CD8-positive, alpha-beta memory T cell (primary cell): Measurements from ENCODE around the gene TET1. TPM values are rescaled to one million over a fixed set of nuclear protein-coding genes. Genes with fewer than 3 reads are reported as not detected.
A peak's percentile ranks its signal among the peaks of the same experiment; 100 is the strongest.
"Not testable (repeated sequence)": the region's sequence is repeated elsewhere in the genome, so short reads cannot be mapped to it uniquely, and the experiment has no call there.

Experiments
- CTCF ChIA-PET: fragments of 350-600 bp; sonication (Branson Sonifier 250); formaldehyde crosslinking; loops from one replicate; lab custom pipeline; 2021; ENCODE audit warnings: antibody characterized with exemption; lab: Charles Lee
- POLR2A ChIA-PET: fragments of 350-600 bp; sonication (Branson Sonifier 250); formaldehyde crosslinking; loops from one replicate; lab custom pipeline; 2021; ENCODE audit warnings: antibody characterized with exemption; lab: Charles Lee
- DNase-seq, 5 donors: peaks; one replicate each; pipeline versions ENCODE4 v3.0.0 to v3.0.0-alpha.2; 2020 to 2022; ENCODE audit warnings: mixed read lengths in 1 of 5
- H3K27ac ChIP-seq: one replicate; pipeline ENCODE4 v1.7.0; 2013; ENCODE audit warnings: low read depth, mild to moderate bottlenecking, low read length, moderate library complexity
- H3K27me3 ChIP-seq: 2 replicates; pipeline ENCODE4 v1.7.0; 2013; ENCODE audit warnings: low read length, mild to moderate bottlenecking; ENCODE audit not compliant: insufficient read depth, poor library complexity, severe bottlenecking
- H3K36me3 ChIP-seq: 2 replicates; pipeline ENCODE4 v1.7.0; 2013; ENCODE audit warnings: mild to moderate bottlenecking, low read length, moderate library complexity; ENCODE audit not compliant: insufficient read depth
- H3K4me1 ChIP-seq: 2 replicates; pipeline ENCODE4 v1.7.0; 2013; ENCODE audit warnings: mild to moderate bottlenecking, low read length, moderate library complexity; ENCODE audit not compliant: insufficient read depth
- H3K4me3 ChIP-seq: 2 replicates; pipeline ENCODE4 v1.7.0; 2013; ENCODE audit warnings: mild to moderate bottlenecking, low read length
- H3K9me3 ChIP-seq: 2 replicates; pipeline ENCODE4 v1.7.0; 2013; ENCODE audit warnings: mild to moderate bottlenecking, low read length
- H3K27ac Mint-ChIP-seq, 8 donors: one replicate each; pipeline ENCODE4 v1.8.0; 2020 to 2021; ENCODE audit warnings: mixed read lengths in 8 of 8, mild to moderate bottlenecking in 6 of 8, inconsistent platforms in 3 of 8, moderate library complexity in 3 of 8
- H3K27me3 Mint-ChIP-seq, 2 donors: one replicate each; pipeline ENCODE4 v1.8.0; 2020 to 2021; ENCODE audit warnings: mixed read lengths in 2 of 2, mild to moderate bottlenecking in 1 of 2, moderate library complexity in 1 of 2
- H3K36me3 Mint-ChIP-seq, 3 donors: one replicate each; pipeline ENCODE4 v1.8.0; 2020 to 2021; ENCODE audit warnings: mixed read lengths in 3 of 3, inconsistent platforms in 1 of 3, mild to moderate bottlenecking in 1 of 3
- H3K4me1 Mint-ChIP-seq, 3 donors: one replicate each; pipeline ENCODE4 v1.8.0; 2020 to 2021; ENCODE audit warnings: mixed read lengths in 3 of 3, inconsistent platforms in 1 of 3, mild to moderate bottlenecking in 1 of 3
- H3K4me3 Mint-ChIP-seq, 7 donors: one replicate each; pipeline ENCODE4 v1.8.0; 2020 to 2021; ENCODE audit warnings: mixed read lengths in 7 of 7, mild to moderate bottlenecking in 6 of 7, moderate library complexity in 4 of 7, inconsistent platforms in 2 of 7
- H3K9me3 Mint-ChIP-seq, 5 donors: one replicate each; pipeline ENCODE4 v1.8.0; 2020 to 2022; ENCODE audit warnings: mixed read lengths in 5 of 5, mild to moderate bottlenecking in 3 of 5, moderate library complexity in 2 of 5, inconsistent platforms in 1 of 5
- polyA plus RNA-seq: library from polyadenylated mRNA; unstranded; fragments of 300-500 nt; fragmentation: Illumina TruSeq; gene quantifications from one replicate; pipeline ENCODE4 v1.2.3, GENCODE V29; 2021
- total RNA-seq, 2 experiments: library from RNA; stranded (reverse); gene quantifications; one replicate each; pipeline ENCODE4 v1.2.3, GENCODE V29; 2021

Gene TET1
- under 1 TPM; 0.44 to 0.63 TPM for total RNA-seq
- polyA plus RNA-seq, result 1.9 TPM

DNA sequence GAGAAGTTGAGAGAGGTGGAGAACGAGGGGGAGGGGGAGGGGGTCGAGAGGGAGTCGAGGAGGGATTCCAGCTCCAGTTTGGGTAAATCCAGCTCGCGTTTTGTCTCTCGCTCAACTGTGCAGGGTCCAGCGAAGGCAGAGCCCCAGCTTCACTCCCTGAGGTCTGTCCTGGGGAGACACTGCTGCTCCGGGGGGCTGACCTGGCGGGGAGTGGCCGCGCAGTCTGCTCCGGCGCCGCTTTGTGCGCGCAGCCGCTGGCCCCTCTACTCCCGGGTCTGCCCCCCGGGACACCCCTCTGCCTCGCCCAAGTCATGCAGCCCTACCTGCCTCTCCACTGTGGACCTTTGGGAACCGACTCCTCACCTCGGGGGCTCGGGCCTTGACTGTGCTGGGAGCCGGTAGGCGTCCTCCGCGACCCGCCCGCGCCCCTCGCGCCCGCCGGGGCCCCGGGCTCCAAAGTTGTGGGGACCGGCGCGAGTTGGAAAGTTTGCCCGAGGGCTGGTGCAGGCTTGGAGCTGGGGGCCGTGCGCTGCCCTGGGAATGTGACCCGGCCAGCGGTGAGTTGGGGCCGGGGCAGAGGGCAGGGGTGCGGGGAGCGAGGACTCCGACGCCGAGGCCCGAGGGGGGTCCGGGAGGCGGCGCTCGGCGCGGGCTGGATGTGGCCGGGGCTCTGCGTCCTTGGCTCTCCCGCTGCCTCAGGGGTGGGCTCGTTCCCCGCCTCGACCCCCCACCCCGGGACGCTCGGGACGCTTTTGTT, at the start of gene TET1:
Gene TET1 (plus strand): TSS at position 152 of the 757 bp plus-strand sequence. CDS start 12,002 bp downstream, outside the sequence.
- Histone ChIP-seq H3K27me3 (peaks cover 14% of the 10 kb centered on the region), H3K36me3 (no peaks in the 10 kb centered on the region), H3K4me1 (peaks cover 12% of the 10 kb centered on the region), H3K9me3 (no peaks in the 10 kb centered on the region), H3K4me3 (peak within 1 kb of the TSS; percentile 55), H3K27ac (peak within 1 kb of the TSS; percentile 78)
- ChIA-PET POLR2A (no interaction called here), CTCF (interaction anchor here (0.6 kb wide), 2 partner anchors 10 to 392 kb away, joined by 3 read pairs; no protein-coding TSS in a partner anchor)
- Mint-ChIP-seq H3K9me3 (no peaks in the 10 kb centered on the region), H3K4me3 (peak within 1 kb of the TSS; percentile 68 to 92 (median 76)), H3K36me3 (no peaks in the 10 kb centered on the region), H3K4me1 (peaks cover 21 to 33% (median 31%) of the 10 kb centered on the region in 3 donors), H3K27ac (peak within 1 kb of the TSS in 2 of 8 donors; percentile 58 to 61), H3K27me3 (peaks cover 36 to 67% of the 10 kb centered on the region in 2 donors)
- peak in 2 of 5 donors; percentile 4 to 19 for DNase-seq

DNA sequence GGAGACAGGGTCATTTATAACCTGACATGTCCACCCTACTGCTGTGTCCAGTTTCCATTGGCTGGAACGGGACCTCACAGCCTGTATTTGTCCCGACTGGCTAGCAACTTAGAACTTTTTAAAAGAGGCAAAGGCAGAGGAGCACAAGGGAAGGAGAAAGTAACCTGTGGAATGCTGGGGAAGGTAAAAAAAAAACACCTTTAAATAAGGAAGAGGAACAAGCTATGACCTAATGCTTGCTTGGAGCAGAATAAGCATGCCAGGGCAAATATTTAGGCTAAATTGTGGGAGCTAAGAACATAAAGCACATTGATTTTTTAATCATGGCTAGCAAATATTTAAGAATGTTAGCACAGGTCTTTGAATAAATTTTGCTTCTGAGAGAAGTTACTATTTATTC, 43.9 kb upstream of the TET1 start:
- H3K9me3 Mint-ChIP-seq, H3K4me3 Mint-ChIP-seq, H3K27me3 ChIP-seq, H3K36me3 ChIP-seq, H3K9me3 ChIP-seq, H3K27ac ChIP-seq, H3K4me1 Mint-ChIP-seq, POLR2A ChIA-PET, DNase-seq, CTCF ChIA-PET, H3K27me3 Mint-ChIP-seq, H3K4me1 ChIP-seq, H3K4me3 ChIP-seq: not testable (repeated sequence)
- peaks cover 0 to 50% (median 6%) of the 10 kb centered on the region in 3 donors for H3K36me3 Mint-ChIP-seq
- H3K27ac Mint-ChIP-seq, result peak overlapping the region in 1 of 8 donors; percentile 13

DNA sequence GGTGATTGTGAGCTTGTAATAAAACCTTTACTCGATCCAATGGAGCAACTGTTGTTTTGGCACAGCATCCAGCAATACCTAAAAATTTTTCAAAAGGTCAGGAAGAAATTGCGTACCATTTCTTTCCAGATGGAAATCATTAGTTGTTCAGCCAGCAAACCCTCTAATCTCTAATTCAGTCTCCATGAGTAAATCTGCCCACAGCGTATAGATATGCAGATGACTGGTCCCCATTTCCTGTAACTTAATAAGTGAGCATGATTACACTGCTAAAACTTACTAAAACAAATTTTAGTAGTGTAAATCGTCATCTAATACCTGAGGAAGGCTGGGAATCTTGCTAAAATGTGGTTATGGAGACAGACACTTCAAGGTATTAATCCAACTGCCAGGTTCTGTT, 43.4 kb upstream of the TET1 start:
- no peak for DNase-seq
- no peak overlapping the region for H3K4me3 Mint-ChIP-seq
- CTCF ChIA-PET, result no interaction called here
- no peaks in the 10 kb centered on the region for H3K27me3 Mint-ChIP-seq
- POLR2A ChIA-PET, result no interaction called here
- peaks cover 0 to 5% (median 2%) of the 10 kb centered on the region in 3 donors for H3K4me1 Mint-ChIP-seq
- H3K27ac Mint-ChIP-seq, result no peak overlapping the region
- no peak overlapping the region for H3K4me3 ChIP-seq
- H3K36me3 Mint-ChIP-seq, result peaks cover 0 to 48% (median 5%) of the 10 kb centered on the region in 3 donors
- H3K9me3 ChIP-seq, result no peaks in the 10 kb centered on the region
- no peaks in the 10 kb centered on the region for H3K36me3 ChIP-seq
- H3K27me3 ChIP-seq, result no peaks in the 10 kb centered on the region
- no peak overlapping the region for H3K27ac ChIP-seq
- no peaks in the 10 kb centered on the region for H3K9me3 Mint-ChIP-seq
- no peaks in the 10 kb centered on the region for H3K4me1 ChIP-seq

DNA sequence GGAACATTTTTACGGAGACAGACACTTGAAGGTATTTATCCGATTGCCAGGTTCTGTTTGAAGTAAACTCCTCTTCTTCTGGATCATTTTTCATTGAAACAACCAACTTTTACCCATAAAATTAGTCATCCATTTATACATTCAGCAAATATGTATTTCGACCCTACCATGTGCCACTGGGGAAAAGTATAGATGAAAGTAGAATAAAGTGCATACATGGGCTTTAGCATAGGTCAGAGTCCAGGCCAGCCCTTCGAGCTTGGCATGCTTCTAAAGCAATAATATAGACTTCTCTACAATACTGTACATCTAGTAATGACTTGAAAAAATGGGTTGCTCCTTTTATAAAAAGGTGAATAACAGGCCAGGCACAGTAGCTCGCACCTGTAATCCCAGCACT, 42.9 kb upstream of the TET1 start:
- Histone ChIP-seq H3K27me3 (no peaks in the 10 kb centered on the region), H3K4me3 (no peak overlapping the region), H3K4me1 (no peaks in the 10 kb centered on the region), H3K36me3 (no peaks in the 10 kb centered on the region), H3K27ac (no peak overlapping the region), H3K9me3 (no peaks in the 10 kb centered on the region)
- H3K27ac Mint-ChIP-seq, result peak overlapping the region in 1 of 8 donors; percentile 36
- DNase-seq, result no peak
- H3K27me3 Mint-ChIP-seq, result no peaks in the 10 kb centered on the region
- POLR2A ChIA-PET, result no interaction called here
- CTCF ChIA-PET, result no interaction called here
- H3K36me3 Mint-ChIP-seq, result peaks cover 0 to 51% (median 7%) of the 10 kb centered on the region in 3 donors
- H3K9me3 Mint-ChIP-seq, result no peaks in the 10 kb centered on the region
- H3K4me3 Mint-ChIP-seq, result no peak overlapping the region
- H3K4me1 Mint-ChIP-seq, result peaks cover 0 to 7% (median 2%) of the 10 kb centered on the region in 3 donors

DNA sequence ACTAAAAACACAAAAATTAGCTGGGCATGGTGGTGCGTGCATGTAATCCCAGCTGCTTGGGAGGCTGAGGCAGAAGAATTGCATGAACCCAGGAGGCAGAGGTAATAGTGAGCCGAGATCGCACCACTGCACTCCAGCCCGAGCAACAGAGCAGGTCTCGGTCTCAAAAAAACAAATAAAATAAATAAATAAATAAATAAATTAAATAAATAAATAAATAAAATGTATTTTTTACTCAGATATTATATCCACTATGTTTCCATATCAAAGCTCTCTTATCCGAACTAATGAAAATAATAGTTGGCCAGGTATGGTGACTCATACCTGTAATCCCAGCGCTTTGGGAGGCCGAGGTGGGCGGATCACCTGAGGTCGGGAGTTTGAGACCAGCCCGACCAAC, 41.5 kb upstream of the TET1 start:
- H3K4me3 Mint-ChIP-seq, H3K4me1 ChIP-seq, CTCF ChIA-PET, DNase-seq, H3K27ac Mint-ChIP-seq, H3K36me3 ChIP-seq, H3K4me3 ChIP-seq, H3K27ac ChIP-seq, POLR2A ChIA-PET, H3K27me3 Mint-ChIP-seq, H3K9me3 Mint-ChIP-seq, H3K9me3 ChIP-seq, H3K27me3 ChIP-seq: not testable (repeated sequence)
- peaks cover 0 to 50% (median 7%) of the 10 kb centered on the region in 3 donors for H3K36me3 Mint-ChIP-seq
- peaks cover 0 to 11% (median 2%) of the 10 kb centered on the region in 3 donors for H3K4me1 Mint-ChIP-seq

DNA sequence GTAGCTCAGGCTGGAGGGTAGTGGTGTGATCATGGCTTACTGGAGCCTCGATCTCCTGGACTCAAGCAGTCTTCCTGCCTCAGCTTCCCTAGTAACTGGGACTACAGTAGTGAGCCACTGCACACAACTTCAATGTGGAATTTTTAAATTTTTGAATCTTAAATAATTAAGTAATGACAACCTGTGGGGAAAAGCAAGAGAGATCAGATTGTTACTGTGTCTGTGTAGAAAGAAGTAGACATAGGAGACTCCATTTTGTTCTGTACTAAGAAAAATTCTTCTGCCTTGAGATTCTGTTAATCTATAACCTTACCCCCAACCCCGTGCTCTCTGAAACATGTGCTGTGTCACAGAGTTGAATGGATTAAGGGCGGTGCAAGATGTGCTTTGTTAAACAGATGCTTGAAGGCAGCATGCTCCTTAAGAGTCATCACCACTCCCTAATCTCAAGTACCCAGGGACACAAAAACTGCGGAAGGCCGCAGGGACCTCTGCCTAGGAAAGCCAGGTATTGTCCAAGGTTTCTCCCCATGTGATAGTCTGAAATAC, 34.6 kb upstream of the TET1 start:
- H3K4me3 ChIP-seq, CTCF ChIA-PET, DNase-seq, POLR2A ChIA-PET, H3K27ac ChIP-seq, H3K9me3 ChIP-seq, H3K9me3 Mint-ChIP-seq, H3K27me3 ChIP-seq, H3K27me3 Mint-ChIP-seq, H3K36me3 ChIP-seq, H3K4me1 ChIP-seq: not testable (repeated sequence)
- Mint-ChIP-seq H3K4me1 (peaks cover 7 to 24% (median 15%) of the 10 kb centered on the region in 3 donors), H3K27ac (peak overlapping the region in 3 of 8 donors; percentile 37 to 82 (median 59)), H3K4me3 (peak overlapping the region in 3 of 7 donors; percentile 29 to 96 (median 35)), H3K36me3 (peaks cover 0 to 19% (median 2%) of the 10 kb centered on the region in 3 donors)

DNA sequence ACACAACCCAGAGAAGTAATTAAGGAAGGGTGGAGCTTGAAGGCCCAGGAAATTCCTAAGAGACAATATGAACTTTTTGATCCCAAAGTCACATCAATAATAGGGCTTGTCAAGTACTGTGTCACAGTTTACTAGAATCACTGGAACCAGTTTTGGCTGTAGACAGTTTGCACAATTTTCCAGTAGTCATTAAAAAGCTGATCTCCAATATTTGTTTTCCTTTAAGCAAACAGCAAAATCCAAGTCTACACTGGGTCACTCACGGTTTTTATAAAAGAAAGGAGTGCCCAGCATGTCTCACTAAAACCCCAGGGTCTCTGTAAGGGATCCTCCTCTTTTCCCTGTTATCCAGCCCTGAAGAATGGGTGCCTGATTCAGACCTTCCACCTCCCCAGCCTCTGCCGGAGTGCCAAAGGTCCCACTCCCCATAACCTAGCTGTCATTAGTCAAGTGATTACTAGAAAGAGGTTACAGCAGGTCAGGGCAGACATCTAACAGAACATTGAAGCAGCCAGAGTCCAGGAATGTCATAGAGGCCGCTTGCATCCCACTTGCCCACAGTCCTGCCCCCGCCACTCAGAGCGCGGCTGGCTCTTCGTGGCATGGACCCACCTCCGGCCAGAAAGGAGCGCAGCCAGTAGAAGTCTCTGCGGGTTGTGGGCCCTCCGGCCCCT, 33.4 kb upstream of the TET1 start:
- peak overlapping the region; percentile 93 for H3K27ac ChIP-seq

DNA sequence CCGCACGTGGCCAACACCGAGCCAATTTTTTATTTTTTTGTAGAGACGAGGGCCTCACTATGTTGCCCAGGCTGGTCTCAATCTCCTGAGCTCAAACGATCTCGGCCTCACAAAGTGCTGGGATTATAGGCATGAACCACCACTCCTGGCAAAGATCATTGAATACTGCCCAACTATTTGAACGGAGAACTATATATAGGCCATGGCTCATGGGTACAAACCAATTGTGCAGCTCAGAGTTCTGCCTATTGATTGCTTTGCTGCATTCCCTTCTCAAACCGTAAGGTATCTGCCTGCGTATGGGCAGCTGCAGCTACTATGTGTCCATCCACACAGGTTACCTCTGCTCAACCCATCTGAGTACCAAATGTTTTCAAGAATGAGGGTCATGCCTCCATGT, 23.2 kb upstream of the TET1 start:
- no peak overlapping the region for H3K27ac ChIP-seq
- POLR2A ChIA-PET, result no interaction called here
- no peaks in the 10 kb centered on the region for H3K9me3 ChIP-seq
- H3K27me3 ChIP-seq, result no peaks in the 10 kb centered on the region
- Mint-ChIP-seq H3K27ac (no peak overlapping the region), H3K4me3 (no peak overlapping the region), H3K9me3 (no peaks in the 10 kb centered on the region), H3K36me3 (no peaks in the 10 kb centered on the region), H3K4me1 (no peaks in the 10 kb centered on the region), H3K27me3 (no peaks in the 10 kb centered on the region)
- H3K4me1 ChIP-seq, result no peaks in the 10 kb centered on the region
- no peak overlapping the region for H3K4me3 ChIP-seq
- CTCF ChIA-PET, result no interaction called here
- DNase-seq, result no peak
- H3K36me3 ChIP-seq, result no peaks in the 10 kb centered on the region

More for the DNA sequence above, 33.4 kb upstream of the TET1 start:
- H3K4me1 ChIP-seq, result peaks cover 5% of the 10 kb centered on the region
- Mint-ChIP-seq H3K36me3 (peaks cover 0 to 12% (median 2%) of the 10 kb centered on the region in 3 donors), H3K27ac (peak overlapping the region; percentile 90 to 98 (median 96)), H3K4me1 (peaks cover 7 to 19% (median 15%) of the 10 kb centered on the region in 3 donors), H3K4me3 (peak overlapping the region; percentile 83 to 96 (median 91)), H3K9me3 (no peaks in the 10 kb centered on the region), H3K27me3 (no peaks in the 10 kb centered on the region)
- H3K36me3 ChIP-seq, result no peaks in the 10 kb centered on the region
- H3K27me3 ChIP-seq, result no peaks in the 10 kb centered on the region
- no peaks in the 10 kb centered on the region for H3K9me3 ChIP-seq
- no peak for DNase-seq
- H3K4me3 ChIP-seq, result peak overlapping the region; percentile 74
- POLR2A ChIA-PET, result no interaction called here
- CTCF ChIA-PET, result no interaction called here
